AG10803 (cell line): ENCODE data around the gene SPSB4.

Experiments
- DNase-seq: peaks from one replicate; pipeline ENCODE4 v3.0.0; 2010; ENCODE audit warnings: low read depth
- H3K4me3 ChIP-seq: 2 replicates; pipeline ENCODE4 v1.5.1; 2011; ENCODE audit warnings: mild to moderate bottlenecking, low read length, control low read depth
- CTCF ChIP-seq: conservative IDR thresholded peaks from 2 replicates; pipeline ENCODE4 v1.5.1; 2011; ENCODE audit warnings: mild to moderate bottlenecking, low read length, control low read depth, inconsistent platforms

Gene SPSB4

DNA sequence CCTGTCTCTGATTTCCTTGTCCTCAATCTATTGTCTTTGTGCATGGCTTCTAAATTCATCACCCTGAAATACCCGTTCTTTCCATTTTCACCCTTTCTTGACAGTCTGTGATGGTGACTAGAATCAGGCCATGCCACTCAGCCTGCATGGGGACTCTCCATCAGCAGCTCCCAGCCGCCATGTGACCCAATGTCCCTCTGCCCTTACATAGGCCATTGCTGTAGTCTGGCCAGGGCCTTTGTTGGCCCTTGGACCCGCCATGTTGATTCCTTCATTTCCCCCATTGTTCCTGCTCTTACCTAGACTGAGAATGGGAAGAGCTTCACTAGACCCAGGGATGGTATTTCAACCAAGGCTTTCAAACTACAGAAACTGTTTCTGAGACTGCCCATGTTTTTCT is 45.8 kb downstream of the SPSB4 start:
- no peak for TF ChIP-seq CTCF
- no peak overlapping the region for H3K4me3 ChIP-seq
- DNase-seq: no peak

GRCh38 chr3:141100112-141100511 is 49.0 kb downstream of the SPSB4 start:
- no peak for DNase-seq
- no peak overlapping the region for H3K4me3 ChIP-seq
- TF ChIP-seq CTCF: no peak

GRCh38 chr3:141100531-141101320 is 49.6 kb downstream of the SPSB4 start:
- TF ChIP-seq CTCF: no peak
- DNase-seq: no peak
- no peak overlapping the region for H3K4me3 ChIP-seq

DNA sequence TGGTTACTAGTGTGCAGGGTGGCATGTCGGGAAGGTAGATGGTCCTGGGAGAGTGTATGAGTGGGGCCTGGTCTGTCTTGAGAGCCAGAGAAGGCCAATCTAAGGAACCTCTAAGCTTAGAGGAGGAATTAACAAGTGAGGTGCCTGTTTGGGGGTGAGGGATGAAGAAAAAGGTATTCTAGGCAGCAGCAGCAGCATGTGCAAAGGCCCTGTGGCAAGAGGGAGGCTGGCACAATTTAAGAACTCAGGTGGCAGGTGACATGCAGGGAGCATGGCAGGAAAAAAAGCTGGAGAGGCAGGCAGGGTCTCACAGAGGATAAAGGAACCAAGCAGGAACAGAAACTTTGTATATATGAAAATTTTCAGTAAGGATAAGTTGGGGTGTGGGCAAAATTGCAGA is 51.2 kb downstream of the SPSB4 start:
- DNase-seq: no peak
- H3K4me3 ChIP-seq: no peak overlapping the region
- TF ChIP-seq CTCF: no peak

- no peak for DNase-seq
- no peak for TF ChIP-seq CTCF
- no peak overlapping the region for H3K4me3 ChIP-seq
Measured at GRCh38 chr3:141103067-141103466, 51.9 kb downstream of the SPSB4 start.

GRCh38 chr3:141103503-141103902 is 52.4 kb downstream of the SPSB4 start:
- H3K4me3 ChIP-seq: no peak overlapping the region
- no peak for TF ChIP-seq CTCF
- DNase-seq: no peak

- no peak overlapping the region for H3K4me3 ChIP-seq
- TF ChIP-seq CTCF: no peak
- no peak for DNase-seq
Measured at GRCh38 chr3:141104151-141104821, 53.1 kb downstream of the SPSB4 start.
